SKM-1 treated with dmso at 0.1 percent for 144 hours (cell line): Measurements from ENCODE around the gene CTCF.
A peak's percentile ranks its signal among the peaks of the same experiment; 100 is the strongest.

ENCODE experiments used
- DNase-seq: peaks from one replicate; lab custom pipeline; 2025; ENCODE audit not compliant: unreplicated experiment; lab: John Stamatoyannopoulos, UW

The CTCF gene

DNA sequence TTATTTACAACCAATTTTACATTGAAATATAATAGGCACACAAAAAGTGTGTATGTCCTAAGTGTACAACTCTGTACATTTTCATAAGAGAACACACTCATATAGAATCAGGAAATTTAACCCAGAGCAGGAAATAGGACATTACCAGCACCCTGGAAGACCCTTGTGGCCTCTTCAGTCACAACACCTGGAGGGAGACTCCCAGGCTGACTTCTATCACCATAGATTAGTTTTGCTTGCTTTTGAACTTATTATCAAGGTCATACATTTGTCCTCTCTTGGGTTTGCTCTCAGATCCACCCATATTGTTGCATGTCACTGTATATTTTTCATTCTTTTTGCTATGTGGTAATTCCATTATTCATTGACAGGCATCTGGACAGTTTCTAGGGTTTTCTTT is 27.9 kb upstream of the CTCF start:
- no peak for DNase-seq

- DNase-seq: no peak
These were observed 27.1 kb upstream of the CTCF start for GRCh38 chr16:67535201-67535600.

DNA sequence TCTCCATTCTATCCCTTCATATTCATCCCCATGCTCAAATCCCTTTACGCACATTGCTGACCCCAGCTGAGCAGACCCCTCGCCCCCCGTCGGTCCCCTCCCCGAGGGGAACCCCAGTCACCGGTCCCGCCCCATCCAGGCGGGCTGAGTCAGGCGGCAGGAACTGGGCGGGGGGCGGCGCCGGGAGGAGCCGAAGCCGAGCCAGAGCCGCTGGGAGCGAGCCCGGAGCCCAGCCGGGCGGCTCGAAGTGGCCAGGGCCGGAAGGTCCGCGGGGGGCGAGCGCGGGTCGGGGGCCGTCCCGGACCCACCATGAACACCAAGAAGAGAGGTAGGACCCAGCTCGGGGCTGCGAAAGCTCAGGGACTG is 25.1 kb upstream of the CTCF start:
- no peak for DNase-seq

DNA sequence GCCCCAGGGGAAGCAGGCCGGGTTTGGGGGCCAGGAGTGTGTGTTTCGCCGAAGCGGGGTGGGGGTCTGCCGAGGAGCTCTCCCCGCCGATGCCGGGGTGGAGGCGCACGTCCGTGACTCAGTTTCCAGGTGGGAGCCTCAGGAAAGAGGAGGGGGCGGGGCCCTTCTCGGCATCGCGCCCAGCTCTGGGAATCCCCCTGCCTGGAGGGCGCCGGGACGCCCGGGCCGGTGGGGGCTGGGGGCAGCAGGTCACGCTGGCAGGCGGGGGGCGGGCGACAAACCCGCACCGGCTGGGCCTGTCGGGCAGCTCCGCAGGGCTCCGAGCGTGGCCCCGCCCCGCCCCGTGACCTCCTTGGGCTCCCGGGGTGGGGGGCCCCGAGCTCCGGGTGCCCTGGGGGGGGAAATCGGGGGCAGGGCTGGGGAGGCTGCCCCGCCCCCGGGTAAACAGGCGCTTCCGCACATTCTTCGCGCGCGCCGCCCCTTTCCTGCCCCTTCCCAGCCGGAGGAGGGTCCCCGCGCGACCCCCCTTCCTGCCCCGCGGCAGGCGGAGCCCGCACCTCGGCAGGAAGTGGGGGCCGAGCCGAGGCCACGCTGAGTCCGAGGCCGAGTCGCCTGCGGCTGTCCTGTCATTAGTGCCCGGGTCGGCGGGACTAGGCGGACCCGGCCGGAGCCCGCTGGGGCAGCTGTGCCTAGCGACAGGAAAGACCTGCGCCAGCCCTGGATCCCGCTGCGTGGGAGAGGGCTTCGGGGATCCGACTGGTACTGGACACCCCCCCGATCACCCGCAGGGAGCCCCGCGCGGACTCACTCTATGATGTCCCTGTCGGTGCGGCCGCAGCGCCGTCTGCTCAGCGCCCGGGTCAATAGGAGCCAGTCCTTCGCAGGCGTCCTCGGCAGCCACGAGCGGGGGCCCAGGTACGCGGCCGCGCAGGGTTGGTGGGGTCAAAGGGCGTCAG is 24.4 kb upstream of the CTCF start:
- DNase-seq: no peak

DNA sequence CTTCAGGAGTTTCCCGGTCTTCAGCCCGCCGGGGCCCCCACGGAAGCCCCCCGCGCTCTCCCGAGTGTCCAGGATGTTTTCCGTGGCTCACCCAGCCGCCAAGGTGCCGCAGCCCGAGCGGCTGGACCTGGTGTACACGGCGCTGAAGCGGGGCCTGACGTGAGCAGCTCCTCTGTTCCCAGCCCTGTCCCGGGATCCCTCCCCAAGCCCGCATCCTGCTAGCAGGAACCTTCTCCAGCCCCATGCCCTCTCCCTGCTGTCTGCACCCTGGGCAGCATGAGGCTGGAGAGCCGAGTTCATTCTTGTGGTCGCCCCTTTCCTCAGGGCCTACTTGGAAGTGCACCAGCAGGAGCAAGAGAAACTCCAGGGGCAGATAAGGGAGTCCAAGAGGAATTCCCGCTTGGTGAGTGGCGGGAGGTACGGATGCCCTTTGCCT is 23.6 kb upstream of the CTCF start:
- no peak for DNase-seq

- DNase-seq: no peak
These were observed 23.1 kb upstream of the CTCF start for GRCh38 chr16:67539271-67539670.

DNA sequence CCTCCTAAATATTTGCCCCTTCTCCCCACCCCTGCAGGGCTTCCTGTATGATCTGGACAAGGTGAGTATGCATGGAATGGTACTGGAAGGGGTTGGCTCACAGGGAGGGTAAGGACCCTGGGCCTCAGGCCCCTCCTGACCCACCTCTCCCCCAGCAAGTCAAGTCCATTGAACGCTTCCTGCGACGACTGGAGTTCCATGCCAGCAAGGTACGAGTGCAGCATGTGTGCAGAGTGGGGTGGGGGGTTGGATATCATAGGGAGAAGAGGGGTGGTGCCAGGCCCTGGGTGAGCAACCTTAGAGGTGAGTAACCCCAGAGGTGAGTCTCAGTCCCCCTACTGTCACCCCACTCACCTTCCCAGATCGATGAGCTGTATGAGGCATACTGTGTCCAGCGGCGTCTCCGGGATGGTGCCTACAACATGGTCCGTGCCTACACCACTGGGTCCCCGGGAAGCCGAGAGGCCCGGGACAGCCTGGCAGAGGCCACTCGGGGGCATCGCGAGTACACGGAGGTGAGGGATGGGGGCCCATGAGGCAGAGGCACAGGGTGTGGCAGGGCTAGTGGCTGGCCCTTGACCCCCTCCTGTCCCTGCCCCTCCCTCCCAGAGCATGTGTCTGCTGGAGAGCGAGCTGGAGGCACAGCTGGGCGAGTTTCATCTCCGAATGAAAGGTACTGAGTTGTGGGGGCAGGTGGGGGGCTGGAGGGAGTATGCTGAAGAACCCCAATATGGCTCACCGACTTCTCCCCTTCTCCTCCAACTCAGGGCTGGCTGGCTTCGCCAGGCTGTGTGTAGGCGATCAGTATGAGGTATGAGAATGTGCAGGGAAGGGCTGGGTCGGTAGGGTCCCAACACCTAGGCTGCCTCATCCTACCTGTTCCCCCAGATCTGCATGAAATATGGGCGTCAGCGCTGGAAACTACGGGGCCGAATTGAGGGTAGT is 22.4 kb upstream of the CTCF start:
- DNase-seq: no peak

DNA sequence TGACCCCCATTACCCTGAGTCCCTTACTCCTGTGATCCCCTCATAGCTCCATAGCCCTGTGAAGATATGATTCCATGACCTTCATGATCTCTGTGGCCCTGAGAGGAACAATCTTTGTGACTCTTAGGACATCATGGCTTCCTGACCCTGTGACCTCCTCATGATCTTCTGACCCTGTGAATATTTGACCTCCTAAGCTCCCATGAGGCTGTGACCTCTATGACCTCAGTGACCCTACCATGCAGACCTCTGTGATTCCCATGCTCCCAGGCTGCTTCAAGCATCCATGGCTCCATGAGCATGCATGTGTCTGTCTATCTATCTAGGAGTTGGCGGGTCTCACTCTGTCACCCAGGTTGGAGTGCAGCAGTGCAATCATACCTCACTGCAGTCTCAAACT is 21.6 kb upstream of the CTCF start:
- no peak for DNase-seq

DNA sequence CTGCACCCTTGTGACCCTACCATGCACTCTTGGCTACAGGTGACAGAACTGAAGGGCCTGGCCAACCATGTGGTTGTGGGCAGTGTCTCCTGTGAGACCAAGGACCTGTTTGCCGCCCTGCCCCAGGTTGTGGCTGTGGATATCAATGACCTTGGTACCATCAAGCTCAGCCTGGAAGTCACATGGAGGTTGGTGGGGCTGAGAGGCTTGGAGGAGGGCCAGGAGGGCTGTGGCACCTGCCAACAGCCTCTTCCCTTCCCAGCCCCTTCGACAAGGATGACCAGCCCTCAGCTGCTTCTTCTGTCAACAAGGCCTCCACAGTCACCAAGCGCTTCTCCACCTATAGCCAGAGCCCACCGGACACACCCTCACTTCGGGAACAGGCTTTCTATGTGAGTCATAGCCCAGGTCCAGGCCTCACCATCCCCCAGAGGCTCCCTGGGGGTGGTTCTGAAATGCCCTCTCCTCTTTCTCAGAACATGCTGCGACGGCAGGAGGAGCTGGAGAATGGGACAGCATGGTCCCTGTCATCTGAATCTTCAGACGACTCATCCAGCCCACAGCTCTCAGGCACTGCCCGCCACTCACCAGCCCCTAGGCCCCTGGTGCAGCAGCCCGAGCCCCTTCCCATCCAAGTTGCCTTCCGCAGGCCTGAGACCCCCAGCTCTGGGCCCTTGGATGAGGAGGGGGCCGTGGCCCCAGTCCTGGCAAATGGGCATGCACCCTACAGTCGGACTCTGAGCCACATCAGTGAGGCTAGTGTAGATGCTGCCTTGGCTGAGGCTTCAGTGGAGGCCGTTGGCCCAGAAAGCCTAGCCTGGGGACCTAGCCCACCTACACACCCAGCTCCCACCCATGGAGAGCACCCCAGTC is 20.7 kb upstream of the CTCF start:
- DNase-seq: no peak

DNA sequence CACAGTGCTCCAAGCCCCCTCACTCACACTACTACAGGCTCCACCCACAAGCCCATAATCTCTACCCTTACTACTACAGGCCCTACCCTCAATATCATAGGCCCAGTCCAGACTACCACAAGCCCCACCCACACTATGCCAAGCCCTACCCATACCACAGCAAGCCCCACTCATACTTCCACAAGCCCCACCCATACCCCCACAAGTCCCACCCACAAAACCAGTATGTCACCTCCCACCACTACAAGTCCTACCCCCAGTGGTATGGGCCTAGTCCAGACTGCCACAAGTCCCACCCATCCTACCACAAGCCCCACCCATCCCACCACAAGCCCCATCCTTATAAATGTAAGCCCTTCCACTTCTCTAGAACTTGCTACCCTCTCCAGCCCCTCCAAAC is 19.9 kb upstream of the CTCF start:
- peak; percentile 20 for DNase-seq

GRCh38 chr16:67543036-67543435 is 19.3 kb upstream of the CTCF start:
- no peak for DNase-seq

DNA sequence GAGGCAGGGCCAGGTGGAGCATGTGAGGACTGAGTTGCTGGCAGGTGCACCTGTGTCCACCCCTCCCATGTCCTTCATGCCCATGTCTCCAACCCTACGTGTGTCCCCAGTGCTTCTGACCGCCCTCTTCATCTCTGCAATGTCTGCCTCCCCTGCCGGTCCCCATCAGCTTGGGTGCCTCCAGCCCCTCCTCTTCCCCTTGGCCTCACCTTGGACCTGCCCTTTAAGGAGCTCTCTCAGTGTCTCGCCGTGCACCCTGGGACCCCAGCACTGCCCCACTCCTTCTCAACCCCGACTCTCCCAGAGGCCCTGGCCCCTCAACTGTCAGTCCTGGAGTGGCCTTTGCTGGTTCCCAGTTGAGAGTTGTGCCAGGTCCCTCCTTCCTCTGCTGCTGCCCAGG is 18.7 kb upstream of the CTCF start:
- DNase-seq: no peak

- DNase-seq: no peak
These were observed 17.9 kb upstream of the CTCF start for GRCh38 chr16:67544329-67544841.

DNA sequence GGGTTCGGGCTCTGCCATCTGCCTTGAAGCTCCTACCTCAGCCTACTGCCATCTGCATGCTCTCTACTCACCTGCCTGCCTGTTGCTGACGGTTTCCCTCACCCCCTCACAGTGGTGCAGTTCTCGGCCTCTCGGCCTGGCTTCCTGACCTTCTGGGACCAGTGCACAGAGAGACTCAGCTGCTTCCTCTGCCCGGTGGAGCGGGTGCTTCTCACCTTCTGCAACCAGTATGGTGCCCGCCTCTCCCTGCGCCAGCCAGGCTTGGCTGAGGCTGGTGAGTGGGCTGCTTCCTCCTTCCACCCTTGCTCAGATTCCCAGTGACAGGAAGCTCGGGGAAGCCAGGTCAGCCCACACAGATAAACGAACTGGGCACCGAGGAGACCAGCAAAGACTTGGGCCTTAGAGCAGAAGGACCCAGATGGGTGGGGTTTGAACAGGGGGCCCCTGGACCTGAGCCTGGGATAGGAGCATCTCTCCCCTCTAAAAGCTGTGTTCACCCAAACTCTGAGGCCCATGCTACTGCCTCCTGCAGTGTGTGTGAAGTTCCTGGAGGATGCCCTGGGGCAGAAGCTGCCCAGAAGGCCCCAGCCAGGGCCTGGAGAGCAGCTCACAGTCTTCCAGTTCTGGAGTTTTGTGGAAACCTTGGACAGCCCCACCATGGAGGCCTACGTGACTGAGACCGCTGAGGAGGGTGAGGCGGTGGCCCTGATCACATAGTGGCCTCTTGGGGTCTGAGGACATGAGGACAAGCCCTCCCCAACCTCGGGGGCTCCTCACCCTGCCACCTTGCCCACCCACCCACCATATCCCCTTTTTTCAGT is 17.3 kb upstream of the CTCF start:
- DNase-seq: no peak

DNA sequence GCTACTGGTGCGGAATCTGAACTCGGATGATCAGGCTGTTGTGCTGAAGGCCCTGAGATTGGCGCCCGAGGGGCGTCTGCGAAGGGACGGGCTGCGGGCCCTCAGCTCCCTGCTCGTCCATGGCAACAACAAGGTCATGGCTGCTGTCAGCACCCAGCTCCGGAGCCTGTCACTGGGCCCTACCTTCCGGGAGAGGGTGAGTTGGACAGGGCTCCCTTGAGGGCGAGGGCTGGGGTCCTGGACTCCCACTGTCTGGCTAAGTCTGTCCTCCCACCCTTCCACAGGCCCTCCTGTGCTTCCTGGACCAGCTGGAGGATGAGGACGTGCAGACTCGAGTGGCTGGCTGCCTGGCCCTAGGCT is 16.7 kb upstream of the CTCF start:
- no peak for DNase-seq

- DNase-seq: no peak
These were observed 16.2 kb upstream of the CTCF start for GRCh38 chr16:67546091-67546501.

- peak; percentile 31 for DNase-seq
These were observed 15.4 kb upstream of the CTCF start for GRCh38 chr16:67546761-67547422.

DNA sequence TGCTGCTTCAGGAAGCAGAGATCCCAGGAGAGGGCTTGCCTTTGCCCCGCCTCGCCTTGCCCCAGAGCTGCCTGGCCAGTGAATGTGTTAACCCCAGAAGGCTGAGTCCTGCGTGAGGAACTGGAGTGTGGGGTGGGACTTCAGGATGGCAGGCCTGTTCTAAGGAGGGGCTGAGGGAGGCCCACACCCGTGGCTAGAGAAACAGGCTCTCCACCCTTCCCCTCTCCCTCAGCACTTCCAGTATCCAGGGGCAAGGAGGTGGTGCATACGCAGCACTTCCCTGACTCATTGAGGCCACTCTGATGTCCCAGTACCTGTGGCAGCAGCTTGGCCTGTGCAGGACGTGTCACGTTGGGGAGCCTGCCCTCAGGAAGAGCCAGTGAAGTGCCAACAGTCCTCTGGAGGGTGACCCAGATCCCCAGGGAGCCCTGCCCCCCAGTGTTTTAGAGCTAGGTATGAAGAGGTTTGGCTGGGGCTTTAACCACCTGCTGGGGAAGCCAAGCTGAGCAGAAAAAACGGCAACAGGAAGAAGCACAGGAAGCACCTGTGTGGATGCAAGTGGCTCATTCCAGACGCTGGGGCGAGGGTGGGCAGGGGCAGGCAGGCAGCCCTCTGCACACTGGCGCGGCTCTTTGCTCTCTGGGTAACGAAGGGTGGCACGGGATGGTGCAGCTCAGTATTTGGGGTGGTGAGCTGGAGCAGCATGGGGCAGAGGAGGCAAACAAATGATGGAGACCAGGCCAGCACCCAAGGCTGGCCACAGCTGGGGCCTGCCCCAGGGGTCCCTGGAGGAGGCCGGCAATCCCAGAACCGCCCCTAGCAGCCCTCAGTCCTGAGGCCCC is 14.7 kb upstream of the CTCF start:
- DNase-seq: no peak
